Measurements from ENCODE around the gene L2HGDH. TPM values are rescaled to one million over a fixed set of nuclear protein-coding genes. Genes with fewer than 3 reads are reported as not detected.
A peak's percentile ranks its signal among the peaks of the same experiment; 100 is the strongest.

Gene L2HGDH
- total RNA-seq, 4 donors from 2014 or later, result 2.3 to 6.2 (median 4.5) TPM

DNA sequence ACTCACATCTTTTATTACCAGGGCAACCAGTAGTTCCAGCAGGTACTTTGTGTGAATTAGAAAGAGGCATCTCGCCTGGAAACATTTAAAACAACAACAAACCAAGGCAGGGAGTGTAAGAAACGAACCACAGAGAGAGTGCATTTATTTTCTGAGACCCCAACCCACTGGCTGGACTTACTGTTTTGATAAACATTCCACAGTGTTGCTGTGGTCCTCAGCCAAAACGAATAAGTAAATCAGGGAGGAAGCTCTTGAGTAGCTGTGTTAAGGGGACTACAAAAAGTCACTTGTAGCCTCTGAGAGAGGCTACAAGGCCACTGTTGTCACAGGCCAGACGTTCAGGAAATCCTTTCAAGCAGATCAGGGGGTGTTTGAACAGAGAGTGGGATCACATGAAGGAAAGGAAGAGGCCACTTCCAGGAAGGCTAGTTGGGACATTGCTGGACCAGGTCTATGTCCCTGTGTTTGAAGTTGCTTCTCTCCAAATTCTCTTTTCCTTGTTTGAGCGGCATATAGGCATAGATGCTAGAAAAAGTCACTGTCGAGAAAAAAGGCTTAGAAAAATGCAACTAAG, 33.9 kb upstream of the L2HGDH start:
- no peak for TF ChIP-seq CTCF (IDR thresholded peaks at IDR 0.05)
- ATAC-seq (ENCODE audit: low FRiP score) (no peak), DNase-seq (ENCODE audit: low spot score) (no peak)

- no peak for TF ChIP-seq CTCF (IDR thresholded peaks at IDR 0.05)
- ATAC-seq (ENCODE audit: low FRiP score), result no peak
- no peak for DNase-seq (ENCODE audit: low spot score)
Measured at GRCh38 chr14:50344876-50345563, 33.0 kb upstream of the L2HGDH start.

DNA sequence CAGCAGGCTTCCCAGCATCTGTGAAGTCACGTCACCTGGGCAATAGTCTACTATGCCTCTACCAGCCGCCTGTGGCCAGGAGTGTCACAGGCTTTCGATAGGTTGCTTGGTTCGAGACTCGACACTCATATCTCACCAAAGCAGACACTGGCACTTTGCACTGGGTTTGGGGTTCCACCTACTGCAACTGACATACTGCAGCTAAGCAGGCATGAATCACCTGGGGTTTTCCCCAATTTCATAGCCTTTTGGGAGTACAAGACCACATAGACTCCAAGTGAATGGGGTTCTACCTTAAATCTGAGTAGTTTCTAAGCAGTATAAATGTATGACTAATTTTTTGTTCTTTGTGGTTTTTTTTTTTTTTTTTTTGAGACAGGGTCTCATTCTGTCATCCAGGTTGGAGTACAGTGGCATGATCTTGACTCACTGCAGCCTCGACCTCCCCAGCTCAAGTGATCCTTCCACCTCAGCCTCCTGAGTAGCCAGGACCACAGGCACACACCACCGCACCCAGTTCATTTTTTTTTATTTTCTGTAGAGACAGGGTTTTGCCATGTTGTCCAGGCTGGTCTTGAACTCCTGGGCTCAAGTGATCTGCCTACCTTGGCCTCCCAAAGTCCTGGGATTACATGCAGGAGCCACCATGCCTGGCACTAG, 32.2 kb upstream of the L2HGDH start:
- ATAC-seq (ENCODE audit: low FRiP score), result peak; percentile 58
- DNase-seq (ENCODE audit: low spot score), result no peak
- no peak for TF ChIP-seq CTCF (IDR thresholded peaks at IDR 0.05)

GRCh38 chr14:50343434-50343833, 31.4 kb upstream of the L2HGDH start:
- TF ChIP-seq CTCF (IDR thresholded peaks at IDR 0.05), result no peak
- no peak for ATAC-seq (ENCODE audit: low FRiP score)
- DNase-seq (ENCODE audit: low spot score), result no peak

- TF ChIP-seq CTCF (IDR thresholded peaks at IDR 0.05), result no peak
- DNase-seq (ENCODE audit: low spot score) (no peak), ATAC-seq (ENCODE audit: low FRiP score) (peak; percentile 56)
Measured at GRCh38 chr14:50342221-50343078, 30.4 kb upstream of the L2HGDH start.

DNA sequence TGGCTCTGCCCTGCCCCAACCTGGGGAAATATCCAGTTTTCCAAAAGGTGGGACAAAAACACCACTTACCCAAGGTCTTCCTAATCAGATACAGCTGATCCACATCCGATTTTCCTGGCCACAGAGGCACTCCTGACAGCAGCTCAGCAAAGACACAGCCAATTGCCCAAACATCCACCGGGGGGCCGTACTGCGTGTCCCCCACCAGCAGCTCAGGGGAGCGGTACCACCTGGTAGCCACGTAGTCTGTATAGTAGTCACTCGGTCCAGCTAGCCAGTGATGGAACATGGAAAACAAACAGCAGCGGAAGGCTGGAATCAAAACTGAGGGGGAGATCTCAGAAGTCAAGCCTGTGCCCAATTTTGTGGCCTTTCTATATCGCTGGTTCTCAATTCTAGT, 28.9 kb upstream of the L2HGDH start:
- no peak for TF ChIP-seq CTCF (IDR thresholded peaks at IDR 0.05)
- DNase-seq (ENCODE audit: low spot score) (no peak), ATAC-seq (ENCODE audit: low FRiP score) (no peak)
